HEK293 (cell line): ENCODE measurements around the gene PPP1R1C.

Experiments
- CTCF ChIA-PET: fragments of 350-600 bp; formaldehyde crosslinking; extraction: SDS; loops from one replicate; lab custom pipeline; 2021; ENCODE audit warnings: antibody characterized with exemption; lab: Yijun Ruan, JAX
- POLR2A ChIA-PET: fragments of 300-600 bp; formaldehyde crosslinking; extraction: SDS; loops from one replicate; lab custom pipeline; 2020; ENCODE audit warnings: antibody characterized with exemption, inconsistent platforms; lab: Yijun Ruan, JAX
- H3K27ac ChIP-seq: fragments of 200-500 bp; sonication (Bioruptor generic); 2 replicates; pipeline ENCODE4 v1.5.1; 2014; ENCODE audit warnings: low read depth, low read length, control low read depth, inconsistent platforms; ENCODE audit errors: extremely low read depth
- H3K36me3 ChIP-seq, 2 experiments: fragments of 200-500 bp in 1 of 2; sonication (Bioruptor generic) in 1 of 2; 1 replicate in 1 of 2; 2 replicates in 1 of 2; pipeline ENCODE4 v1.5.1; 2014 to 2017; ENCODE audit warnings: inconsistent platforms in 2 of 2, low read length in 2 of 2; ENCODE audit not compliant: control insufficient read depth in 2 of 2, insufficient read depth in 1 of 2
- H3K4me1 ChIP-seq: fragments of 200-500 bp; sonication (Bioruptor generic); 2 replicates; pipeline ENCODE4 v1.5.1; 2014; ENCODE audit warnings: mild to moderate bottlenecking, low read length, inconsistent platforms; ENCODE audit not compliant: control insufficient read depth, insufficient read depth
- H3K4me3 ChIP-seq: 2 replicates; pipeline ENCODE4 v1.5.1; 2011; ENCODE audit warnings: low read depth, mild to moderate bottlenecking, control low read depth, low read length, moderate library complexity
- H3K9me3 ChIP-seq: fragments of 200-500 bp; sonication (Bioruptor generic); 2 replicates; pipeline ENCODE4 v1.5.1; 2014; ENCODE audit warnings: low read depth, low read length, inconsistent platforms; ENCODE audit not compliant: control insufficient read depth, insufficient read depth
- GLI4 ChIP-seq: fragments of 450-650 bp; formaldehyde crosslinking; IDR thresholded peaks from 2 replicates; pipeline ENCODE4 v1.5.1; 2016; ENCODE audit warnings: missing biosample characterization, missing genetic modification characterization
- GLIS1 ChIP-seq: fragments of 450-650 bp; formaldehyde crosslinking; IDR thresholded peaks from 2 replicates; pipeline ENCODE4 v1.5.1; 2016; ENCODE audit warnings: missing biosample characterization, missing genetic modification characterization
- HOXC10 ChIP-seq: sonication (generic); formaldehyde crosslinking; IDR thresholded peaks from 2 replicates; pipeline ENCODE4 v1.8.1; 2023; ENCODE audit warnings: mild to moderate bottlenecking, missing genetic modification reagents
- HOXD13 ChIP-seq: sonication (generic); formaldehyde crosslinking; IDR thresholded peaks from 2 replicates; pipeline ENCODE4 v1.8.0; 2022; ENCODE audit warnings: missing genetic modification reagents, borderline replicate concordance
- KLF7 ChIP-seq: fragments of 450-650 bp; formaldehyde crosslinking; IDR thresholded peaks from 2 replicates; pipeline ENCODE4 v1.5.1; 2016; ENCODE audit warnings: missing biosample characterization, missing genetic modification characterization, borderline replicate concordance
- ZEB2 ChIP-seq: fragments of 450-650 bp; formaldehyde crosslinking; IDR thresholded peaks from 2 replicates; pipeline ENCODE4 v1.5.1; 2016; ENCODE audit warnings: missing biosample characterization, missing genetic modification characterization
- ZNF112 ChIP-seq: fragments of 450-650 bp; formaldehyde crosslinking; IDR thresholded peaks from 2 replicates; pipeline ENCODE4 v1.5.0; 2017; ENCODE audit warnings: missing biosample characterization, missing genetic modification characterization
- ZNF138 ChIP-seq: fragments of 450-650 bp; formaldehyde crosslinking; IDR thresholded peaks from 2 replicates; pipeline ENCODE4 v1.5.1; 2016; ENCODE audit warnings: missing biosample characterization, missing genetic modification characterization, borderline replicate concordance
- ZNF140 ChIP-seq: fragments of 450-650 bp; formaldehyde crosslinking; IDR thresholded peaks from 2 replicates; pipeline ENCODE4 v1.5.1; 2016; ENCODE audit warnings: missing biosample characterization, missing genetic modification characterization
- ZNF223 ChIP-seq: fragments of 450-650 bp; formaldehyde crosslinking; IDR thresholded peaks from 2 replicates; pipeline ENCODE4 v1.5.1; 2016; ENCODE audit warnings: missing biosample characterization, missing genetic modification characterization
- ZNF274 ChIP-seq, 2 experiments: fragments of 200-500 bp in 1 of 2; fragments of 450-650 bp in 1 of 2; sonication (Bioruptor generic) in 1 of 2; formaldehyde crosslinking in 1 of 2; IDR thresholded peaks; 2 replicates each; pipeline versions ENCODE4 v1.5.1 to v1.6.1; 2014 to 2016; ENCODE audit warnings: borderline replicate concordance in 1 of 2, inconsistent platforms in 1 of 2, low read length in 1 of 2, missing biosample characterization in 1 of 2, missing genetic modification characterization in 1 of 2
- ZNF324 ChIP-seq: fragments of 450-650 bp; formaldehyde crosslinking; IDR thresholded peaks from 2 replicates; pipeline ENCODE4 v1.5.1; 2016; ENCODE audit warnings: missing biosample characterization, missing genetic modification characterization
- ZNF394 ChIP-seq: fragments of 450-650 bp; formaldehyde crosslinking; IDR thresholded peaks from 2 replicates; pipeline ENCODE4 v1.5.1; 2016; ENCODE audit warnings: missing biosample characterization, missing genetic modification characterization, mild to moderate bottlenecking, moderate library complexity, borderline replicate concordance
- ZNF521 ChIP-seq: fragments of 450-650 bp; formaldehyde crosslinking; IDR thresholded peaks from 2 replicates; pipeline ENCODE4 v1.5.1; 2017; ENCODE audit warnings: missing biosample characterization, mild to moderate bottlenecking, missing genetic modification characterization
- ZNF529 ChIP-seq: fragments of 450-650 bp; formaldehyde crosslinking; IDR thresholded peaks from 2 replicates; pipeline ENCODE4 v1.5.1; 2017; ENCODE audit warnings: missing genetic modification characterization, missing biosample characterization; ENCODE audit not compliant: insufficient replicate concordance
- ZNF555 ChIP-seq: fragments of 450-650 bp; formaldehyde crosslinking; conservative IDR thresholded peaks from 2 replicates; pipeline ENCODE4 v1.5.1; 2017; ENCODE audit warnings: missing biosample characterization, mild to moderate bottlenecking, missing genetic modification characterization, inconsistent platforms
- ZNF658 ChIP-seq: fragments of 450-650 bp; formaldehyde crosslinking; IDR thresholded peaks from 2 replicates; pipeline ENCODE4; 2016; ENCODE audit warnings: missing biosample characterization, missing genetic modification characterization
- ZNF664 ChIP-seq: fragments of 450-650 bp; formaldehyde crosslinking; IDR thresholded peaks from 2 replicates; pipeline ENCODE4 v1.5.1; 2016; ENCODE audit warnings: missing biosample characterization, missing genetic modification characterization
- ZNF670 ChIP-seq: fragments of 450-650 bp; formaldehyde crosslinking; IDR thresholded peaks from 2 replicates; pipeline ENCODE4 v1.5.1; 2016; ENCODE audit warnings: missing biosample characterization, missing genetic modification characterization, low read depth
- ZNF791 ChIP-seq: fragments of 450-650 bp; formaldehyde crosslinking; IDR thresholded peaks from 2 replicates; pipeline ENCODE4 v1.5.1; 2016; ENCODE audit warnings: missing biosample characterization, missing genetic modification characterization
- TF ChIP-seq, protein P1 (sequence below): fragments of 450-650 bp; formaldehyde crosslinking; IDR thresholded peaks from 2 replicates; pipeline ENCODE4 v1.5.1; 2017; ENCODE audit warnings: missing biosample characterization, missing genetic modification characterization
- TF ChIP-seq, protein P2 (sequence below): fragments of 450-650 bp; formaldehyde crosslinking; IDR thresholded peaks from 2 replicates; pipeline ENCODE4; 2016; ENCODE audit warnings: missing biosample characterization, missing genetic modification characterization
- TF ChIP-seq, protein P3 (sequence below): fragments of 450-650 bp; formaldehyde crosslinking; IDR thresholded peaks from 2 replicates; pipeline ENCODE4 v1.5.0; 2017; ENCODE audit warnings: missing biosample characterization, missing genetic modification characterization, borderline replicate concordance
- TF ChIP-seq, protein P4 (sequence below): fragments of 450-650 bp; IDR thresholded peaks from 2 replicates; pipeline ENCODE4 v1.5.1; 2018; ENCODE audit warnings: missing biosample characterization, missing genetic modification characterization

Gene PPP1R1C

DNA sequence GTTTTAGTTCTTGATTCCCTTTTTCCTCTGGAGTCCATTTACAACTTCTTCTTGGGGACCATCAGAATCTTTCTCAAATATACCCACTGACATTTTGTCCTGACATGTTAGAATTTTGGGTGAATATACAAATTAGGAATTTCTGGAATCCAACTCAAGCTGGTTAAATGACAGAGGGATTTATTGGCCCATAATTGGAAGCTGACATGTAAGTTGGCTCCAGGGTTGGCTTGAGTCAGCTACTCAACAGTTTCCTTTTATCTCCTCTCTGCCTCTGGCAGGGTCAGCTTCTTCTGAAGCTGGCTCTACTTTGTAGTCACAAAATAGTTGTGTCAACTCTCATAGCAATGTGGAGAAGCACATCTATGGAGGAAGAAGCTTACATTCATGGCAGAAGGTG lies 36.6 kb upstream of the PPP1R1C start (continued):
- no peak for TF ChIP-seq ZNF791 (tag by site-specific recombination)
- TF ChIP-seq ZNF555 (tag by site-specific recombination): no peak
- TF ChIP-seq, protein P1, sequence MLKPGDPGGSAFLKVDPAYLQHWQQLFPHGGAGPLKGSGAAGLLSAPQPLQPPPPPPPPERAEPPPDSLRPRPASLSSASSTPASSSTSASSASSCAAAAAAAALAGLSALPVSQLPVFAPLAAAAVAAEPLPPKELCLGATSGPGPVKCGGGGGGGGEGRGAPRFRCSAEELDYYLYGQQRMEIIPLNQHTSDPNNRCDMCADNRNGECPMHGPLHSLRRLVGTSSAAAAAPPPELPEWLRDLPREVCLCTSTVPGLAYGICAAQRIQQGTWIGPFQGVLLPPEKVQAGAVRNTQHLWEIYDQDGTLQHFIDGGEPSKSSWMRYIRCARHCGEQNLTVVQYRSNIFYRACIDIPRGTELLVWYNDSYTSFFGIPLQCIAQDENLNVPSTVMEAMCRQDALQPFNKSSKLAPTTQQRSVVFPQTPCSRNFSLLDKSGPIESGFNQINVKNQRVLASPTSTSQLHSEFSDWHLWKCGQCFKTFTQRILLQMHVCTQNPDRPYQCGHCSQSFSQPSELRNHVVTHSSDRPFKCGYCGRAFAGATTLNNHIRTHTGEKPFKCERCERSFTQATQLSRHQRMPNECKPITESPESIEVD (tag by site-specific recombination): no peak
- no peak for TF ChIP-seq ZNF664 (tag by site-specific recombination)
- no peak for TF ChIP-seq ZNF274 (IDR thresholded peaks at IDR 0.05; ENCODE audit: low read length)
- TF ChIP-seq ZNF274 (tag by site-specific recombination; IDR thresholded peaks at IDR 0.05; ENCODE audit: borderline replicate concordance): no peak
- TF ChIP-seq, protein P2, sequence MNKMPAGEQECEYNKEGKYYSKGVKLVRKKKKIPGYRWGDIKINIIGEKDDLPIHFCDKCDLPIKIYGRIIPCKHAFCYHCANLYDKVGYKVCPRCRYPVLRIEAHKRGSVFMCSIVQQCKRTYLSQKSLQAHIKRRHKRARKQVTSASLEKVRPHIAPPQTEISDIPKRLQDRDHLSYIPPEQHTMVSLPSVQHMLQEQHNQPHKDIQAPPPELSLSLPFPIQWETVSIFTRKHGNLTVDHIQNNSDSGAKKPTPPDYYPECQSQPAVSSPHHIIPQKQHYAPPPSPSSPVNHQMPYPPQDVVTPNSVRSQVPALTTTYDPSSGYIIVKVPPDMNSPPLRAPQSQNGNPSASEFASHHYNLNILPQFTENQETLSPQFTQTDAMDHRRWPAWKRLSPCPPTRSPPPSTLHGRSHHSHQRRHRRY (tag by site-specific recombination): no peak
- no peak for TF ChIP-seq ZNF140
- TF ChIP-seq, all 188 proteins: peak for 0

DNA sequence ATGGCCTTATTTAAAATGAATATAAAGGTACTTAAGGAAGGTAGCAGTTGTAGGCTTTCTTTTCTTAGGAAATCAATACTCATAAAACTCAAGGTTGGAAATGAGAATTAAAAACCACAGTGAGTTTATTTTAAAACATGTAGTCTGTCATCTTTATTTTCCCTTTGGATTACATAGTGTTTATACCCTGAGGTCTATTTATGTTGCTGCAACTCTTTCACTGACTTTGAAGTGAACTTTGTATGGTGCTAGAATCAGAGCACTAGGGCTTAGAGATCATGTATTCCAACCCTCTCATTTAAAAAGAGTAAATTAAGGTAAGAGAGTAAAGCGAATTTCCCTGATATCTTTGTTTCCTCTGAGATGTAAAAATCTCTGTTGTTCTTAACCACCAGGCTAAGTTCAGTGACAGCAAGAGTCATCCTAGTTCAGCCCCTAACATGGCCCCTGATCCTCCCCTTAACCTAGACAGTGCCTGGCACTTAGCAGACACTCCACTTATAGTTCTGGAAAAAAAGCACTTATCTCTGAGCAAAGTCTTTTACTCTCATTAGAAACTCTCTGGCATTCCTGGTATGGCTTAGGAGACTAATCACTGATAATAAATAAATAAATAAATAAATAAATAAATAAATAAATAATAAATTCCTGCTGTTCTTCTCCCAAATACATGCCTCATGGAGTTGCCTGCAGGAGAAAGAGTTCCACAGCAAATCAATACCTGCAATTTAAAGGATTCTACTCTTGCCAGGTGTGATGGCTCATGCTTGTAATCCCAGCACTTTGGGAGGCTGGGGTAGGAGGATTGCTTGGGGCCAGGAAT lies 33.0 kb upstream of the PPP1R1C start:
- Histone ChIP-seq H3K9me3 (no peaks in the 10 kb centered on the region), H3K27ac (no peak overlapping the region), H3K4me3 (no peak overlapping the region), H3K4me1 (peaks cover 10% of the 10 kb centered on the region), H3K36me3 (no peaks in the 10 kb centered on the region)
- ChIA-PET CTCF (interaction anchor here (1.0 kb wide), 1 partner anchor 31 kb away, joined by 4 read pairs; no protein-coding TSS in a partner anchor), POLR2A (no interaction called here)
- TF ChIP-seq ZNF112 (tag by site-specific recombination) (no peak), KLF7 (no peak), ZNF138 (tag by site-specific recombination) (no peak), GLI4 (no peak), ZNF324 (tag by site-specific recombination) (no peak), ZNF521 (no peak), ZNF658 (tag by site-specific recombination) (no peak), ZNF670 (no peak), ZEB2 (tag by site-specific recombination) (no peak), GLIS1 (no peak), ZNF529 (tag by site-specific recombination) (no peak), ZNF394 (tag by site-specific recombination) (peak; percentile 85; the same call in 1 of the 2 replicates), ZNF223 (tag by site-specific recombination) (no peak), HOXD13 (CRISPR knock-in tag) (no peak), HOXC10 (CRISPR knock-in tag) (no peak)
- TF ChIP-seq, protein P3, sequence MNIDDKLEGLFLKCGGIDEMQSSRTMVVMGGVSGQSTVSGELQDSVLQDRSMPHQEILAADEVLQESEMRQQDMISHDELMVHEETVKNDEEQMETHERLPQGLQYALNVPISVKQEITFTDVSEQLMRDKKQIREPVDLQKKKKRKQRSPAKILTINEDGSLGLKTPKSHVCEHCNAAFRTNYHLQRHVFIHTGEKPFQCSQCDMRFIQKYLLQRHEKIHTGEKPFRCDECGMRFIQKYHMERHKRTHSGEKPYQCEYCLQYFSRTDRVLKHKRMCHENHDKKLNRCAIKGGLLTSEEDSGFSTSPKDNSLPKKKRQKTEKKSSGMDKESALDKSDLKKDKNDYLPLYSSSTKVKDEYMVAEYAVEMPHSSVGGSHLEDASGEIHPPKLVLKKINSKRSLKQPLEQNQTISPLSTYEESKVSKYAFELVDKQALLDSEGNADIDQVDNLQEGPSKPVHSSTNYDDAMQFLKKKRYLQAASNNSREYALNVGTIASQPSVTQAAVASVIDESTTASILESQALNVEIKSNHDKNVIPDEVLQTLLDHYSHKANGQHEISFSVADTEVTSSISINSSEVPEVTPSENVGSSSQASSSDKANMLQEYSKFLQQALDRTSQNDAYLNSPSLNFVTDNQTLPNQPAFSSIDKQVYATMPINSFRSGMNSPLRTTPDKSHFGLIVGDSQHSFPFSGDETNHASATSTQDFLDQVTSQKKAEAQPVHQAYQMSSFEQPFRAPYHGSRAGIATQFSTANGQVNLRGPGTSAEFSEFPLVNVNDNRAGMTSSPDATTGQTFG: no peak
- TF ChIP-seq, protein P4, sequence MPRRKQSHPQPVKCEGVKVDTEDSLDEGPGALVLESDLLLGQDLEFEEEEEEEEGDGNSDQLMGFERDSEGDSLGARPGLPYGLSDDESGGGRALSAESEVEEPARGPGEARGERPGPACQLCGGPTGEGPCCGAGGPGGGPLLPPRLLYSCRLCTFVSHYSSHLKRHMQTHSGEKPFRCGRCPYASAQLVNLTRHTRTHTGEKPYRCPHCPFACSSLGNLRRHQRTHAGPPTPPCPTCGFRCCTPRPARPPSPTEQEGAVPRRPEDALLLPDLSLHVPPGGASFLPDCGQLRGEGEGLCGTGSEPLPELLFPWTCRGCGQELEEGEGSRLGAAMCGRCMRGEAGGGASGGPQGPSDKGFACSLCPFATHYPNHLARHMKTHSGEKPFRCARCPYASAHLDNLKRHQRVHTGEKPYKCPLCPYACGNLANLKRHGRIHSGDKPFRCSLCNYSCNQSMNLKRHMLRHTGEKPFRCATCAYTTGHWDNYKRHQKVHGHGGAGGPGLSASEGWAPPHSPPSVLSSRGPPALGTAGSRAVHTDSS (tag by site-specific recombination): no peak
